Measurements from ENCODE around the gene MYBPC2.

Gene MYBPC2

GRCh38 chr19:50482916-50483315, 50.2 kb downstream of the MYBPC2 start:
- DNase-seq: no peak

- DNase-seq: no peak
These were observed 52.7 kb downstream of the MYBPC2 start for GRCh38 chr19:50485284-50485955.

- DNase-seq: no peak
These were observed 54.3 kb downstream of the MYBPC2 start for GRCh38 chr19:50486823-50487515.

GRCh38 chr19:50488389-50489194, 55.9 kb downstream of the MYBPC2 start:
- DNase-seq: no peak

GRCh38 chr19:50489461-50490011, 56.8 kb downstream of the MYBPC2 start:
- no peak for DNase-seq

GRCh38 chr19:50490411-50490811, 57.7 kb downstream of the MYBPC2 start:
- no peak for DNase-seq

GRCh38 chr19:50490991-50491472, 58.3 kb downstream of the MYBPC2 start:
- no peak for DNase-seq

GRCh38 chr19:50492303-50493052, 59.8 kb downstream of the MYBPC2 start:
- DNase-seq: no peak

GRCh38 chr19:50493171-50493570, 60.5 kb downstream of the MYBPC2 start:
- no peak for DNase-seq

- DNase-seq: no peak
These were observed 61.7 kb downstream of the MYBPC2 start for GRCh38 chr19:50494186-50495019.

GRCh38 chr19:50495020-50495531, 62.4 kb downstream of the MYBPC2 start:
- DNase-seq: no peak

GRCh38 chr19:50496189-50497021, 63.7 kb downstream of the MYBPC2 start:
- no peak for DNase-seq

GRCh38 chr19:50497022-50497405, 64.3 kb downstream of the MYBPC2 start:
- no peak for DNase-seq

GRCh38 chr19:50498219-50499056, 65.7 kb downstream of the MYBPC2 start:
- DNase-seq: no peak

- DNase-seq: peak; percentile 29
These were observed 67.5 kb downstream of the MYBPC2 start for GRCh38 chr19:50500060-50500752.

- no peak for DNase-seq
These were observed 68.1 kb downstream of the MYBPC2 start for GRCh38 chr19:50500753-50501151.

- DNase-seq: no peak
These were observed 68.5 kb downstream of the MYBPC2 start for GRCh38 chr19:50501186-50501567.

- peak; percentile 76 for DNase-seq
These were observed 69.1 kb downstream of the MYBPC2 start for GRCh38 chr19:50501568-50502475.

All from DMS79 treated with DMSO at 0.1 percent for 48 hours (cell line).